ENCODE data around the gene NOPCHAP1. TPM values are rescaled to one million over a fixed set of nuclear protein-coding genes. Genes with fewer than 3 reads are reported as not detected.

The NOPCHAP1 gene
- total RNA-seq, 1 experiment from 2014 or later, result 25.6 TPM

GRCh38 chr12:104975587-104976343 is 10.4 kb upstream of the NOPCHAP1 start (continued):
- TF ChIP-seq REST (IDR thresholded peaks at IDR 0.05; ENCODE audit: low read depth) (no peak), ZNF274 (IDR thresholded peaks at IDR 0.05; ENCODE audit: low read depth, low read length) (no peak), TCF7L2 (IDR thresholded peaks at IDR 0.05; ENCODE audit: borderline replicate concordance, extremely low read depth, insufficient read depth, insufficient read length) (no peak), POLR2A (IDR thresholded peaks at IDR 0.05; ENCODE audit: borderline replicate concordance, extremely low read depth, insufficient read depth, insufficient read length) (no peak), MAX (IDR thresholded peaks at IDR 0.05) (no peak), SRF (IDR thresholded peaks at IDR 0.05; ENCODE audit: low read depth) (no peak)

GRCh38 chr12:104976703-104977102 is 9.4 kb upstream of the NOPCHAP1 start:
- H3K4me1 ChIP-seq (ENCODE audit: control insufficient read depth in 1 of 2, insufficient read depth in 2 of 2, low read length in 2 of 2), result peaks cover 0 to 14% of the 10 kb centered on the region in 2 experiments; a peak in 2 of 4 replicates
- H3K27ac ChIP-seq (ENCODE audit: low read depth, low read length), result no peak overlapping the region
- no TSS peak for BruUV-seq (replicated peaks)
- no peak overlapping the region for H3K9ac ChIP-seq (ENCODE audit: low read length)
- ChIA-PET RAD21 (ENCODE audit: low non-redundant PET in 1 of 2, low total read pairs in 2 of 2, uncharacterized antibody in 2 of 2, unreplicated experiment in 2 of 2) (no interaction called here), CTCF (no interaction called here), POLR2A (no interaction called here)
- TF ChIP-seq EGR1 (IDR thresholded peaks at IDR 0.05; ENCODE audit: low read depth), result no peak
- TF ChIP-seq JUND (IDR thresholded peaks at IDR 0.05), result no peak
- no peak for TF ChIP-seq TCF7L2 (IDR thresholded peaks at IDR 0.05; ENCODE audit: borderline replicate concordance, extremely low read depth, insufficient read depth, insufficient read length)
- no peak for TF ChIP-seq ATF3 (IDR thresholded peaks at IDR 0.05)
- TF ChIP-seq EZH2 (IDR thresholded peaks at IDR 0.05), result no peak
- no peak for TF ChIP-seq SRF (IDR thresholded peaks at IDR 0.05; ENCODE audit: low read depth)
- no peak for TF ChIP-seq RAD21 (IDR thresholded peaks at IDR 0.05; ENCODE audit: low read depth)
- TF ChIP-seq REST (IDR thresholded peaks at IDR 0.05; ENCODE audit: low read depth), result no peak
- no peak for TF ChIP-seq ZFX (IDR thresholded peaks at IDR 0.05)
- no peak for TF ChIP-seq FOSL1 (IDR thresholded peaks at IDR 0.05; ENCODE audit: low read depth)
- no peak for TF ChIP-seq POLR2A (IDR thresholded peaks at IDR 0.05; ENCODE audit: borderline replicate concordance, extremely low read depth, insufficient read depth, insufficient read length)
- no peak for TF ChIP-seq POLR2AphosphoS5 (IDR thresholded peaks at IDR 0.05; ENCODE audit: low read depth, low read length)
- no peak for TF ChIP-seq MAX (IDR thresholded peaks at IDR 0.05)
- no peak for TF ChIP-seq SIN3A (IDR thresholded peaks at IDR 0.05; ENCODE audit: low read depth)
- H2AFZ ChIP-seq (ENCODE audit: low read depth, low read length, poor library complexity, severe bottlenecking), result no peak overlapping the region
- no peaks in the 10 kb centered on the region for H3K79me2 ChIP-seq (ENCODE audit: insufficient read depth, low read length)
- no peaks in the 10 kb centered on the region for H3K27me3 ChIP-seq (ENCODE audit: insufficient read depth, low read length)
- no peaks in the 10 kb centered on the region for H3K9me3 ChIP-seq (ENCODE audit: control insufficient read depth in 1 of 2, insufficient read depth in 1 of 2, low read depth in 1 of 2, low read length in 2 of 2)
- intact Hi-C loops (cut with micrococcal nuclease), result no loop called here
- no peak overlapping the region for H3K4me3 ChIP-seq (replicated peaks in 1 of 2; ENCODE audit: low read depth in 1 of 2, low read length in 2 of 2)
- DNase-seq (ENCODE audit: low read depth, low spot score) (no peak), ATAC-seq (no peak)
- no peaks in the 10 kb centered on the region for H4K20me1 ChIP-seq (ENCODE audit: insufficient read depth)
- H3K36me3 ChIP-seq (ENCODE audit: control insufficient read depth in 1 of 2, insufficient read depth in 2 of 2, low read length in 2 of 2), result no peaks in the 10 kb centered on the region
- H3K9me2 ChIP-seq (ENCODE audit: insufficient read depth), result no peaks in the 10 kb centered on the region
- H3K4me2 ChIP-seq (ENCODE audit: low read length), result no peak overlapping the region
